Upper lobe of left lung (tissue), 4 donors: ENCODE measurements around the gene CFAP45.

Experiments
- CTCF ChIP-seq, 6 experiments: fragments of 450-650 bp in 4 of 6; fragments of 200-600 bp in 2 of 6; sonication (generic) in 2 of 6; IDR thresholded peaks; one replicate each; pipeline ENCODE4 v1.5.1; 2016 to 2019; ENCODE audit warnings: antibody characterized with exemption in 6 of 6
- POLR2A ChIP-seq, 4 donors: fragments of 450-650 bp; IDR thresholded peaks; one replicate each; pipeline ENCODE4 v1.5.1; 2016 to 2017; ENCODE audit warnings: antibody characterized with exemption in 4 of 4, mild to moderate bottlenecking in 2 of 4

- TF ChIP-seq POLR2A (IDR thresholded peaks at IDR 0.05), result no peak
- no peak for TF ChIP-seq CTCF (IDR thresholded peaks at IDR 0.05)
Measured at GRCh38 chr1:159823406-159823805, 76.6 kb downstream of the CFAP45 start.
